NOMO-1 treated with DMSO at 0.1 percent for 48 hours (cell line): ENCODE results near the gene PACRG.

Experiments used
- DNase-seq: peaks from one replicate; lab custom pipeline; 2025; ENCODE audit not compliant: unreplicated experiment; lab: John Stamatoyannopoulos, UW

The PACRG gene

DNA sequence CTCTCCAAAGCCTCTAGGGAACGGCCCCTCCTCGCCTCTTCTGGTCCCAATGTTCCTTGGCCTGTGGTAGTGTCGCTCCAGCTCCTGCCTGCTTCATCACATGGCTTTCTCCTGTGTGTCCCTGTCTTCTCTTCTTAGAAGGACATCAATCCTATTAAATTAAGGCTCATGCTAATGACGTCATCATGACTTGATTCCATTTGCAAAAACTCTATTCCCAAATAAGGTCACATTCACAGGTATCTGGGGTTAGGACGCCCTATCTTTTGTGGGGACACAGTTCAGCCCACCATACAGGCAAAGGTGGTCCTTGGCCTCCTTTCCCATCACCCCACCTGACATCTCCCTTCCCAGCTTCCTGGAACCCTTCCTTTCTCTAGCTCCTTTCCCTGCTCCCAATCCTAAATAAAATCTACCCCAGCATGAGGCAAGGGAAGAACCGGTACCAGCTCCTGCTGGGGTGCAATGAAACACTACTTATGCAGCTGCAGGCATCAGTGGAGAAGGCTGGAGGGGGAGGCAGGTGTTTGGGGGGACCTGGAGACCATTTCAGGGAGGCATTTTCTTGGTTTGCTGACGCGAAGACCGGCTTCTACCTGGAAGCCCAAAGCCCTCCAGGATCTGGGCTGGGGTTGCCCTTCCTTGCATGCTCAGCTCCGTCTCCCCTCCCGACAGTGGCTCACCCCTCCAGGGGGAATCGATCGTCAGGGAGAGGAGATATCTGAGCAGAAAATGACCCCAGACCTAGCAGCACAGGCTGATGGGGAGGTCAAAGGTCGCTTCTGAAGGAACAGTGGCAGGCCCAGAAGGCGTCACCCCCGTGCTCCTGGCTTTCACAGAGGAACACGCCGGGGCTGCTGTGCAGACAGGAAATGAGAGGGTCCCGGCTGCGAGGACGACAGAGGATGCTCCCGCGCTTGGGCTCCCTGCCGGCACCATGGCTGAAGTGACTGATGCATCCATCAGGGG is 615.1 kb downstream of the PACRG start:
- DNase-seq, result no peak

DNA sequence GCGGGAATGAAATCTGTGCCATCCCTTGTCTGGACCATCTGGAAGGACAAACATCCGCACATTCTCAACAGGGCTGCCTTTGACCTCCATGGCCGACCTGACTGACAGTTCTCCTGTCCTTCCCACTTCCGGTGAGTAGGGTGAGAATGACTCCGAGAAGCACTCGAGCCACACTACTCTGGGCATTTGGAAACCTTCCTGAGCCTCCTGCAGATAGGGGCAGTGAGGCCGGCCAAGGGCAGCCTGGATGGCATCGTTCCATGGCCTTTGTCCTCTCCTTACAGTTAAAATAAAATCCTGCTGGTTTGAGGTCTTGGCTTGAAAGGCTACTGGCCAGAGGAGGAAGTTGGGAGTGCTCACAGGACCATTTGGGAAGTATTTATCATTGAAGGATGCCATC is 615.8 kb downstream of the PACRG start:
- DNase-seq, result no peak

DNA sequence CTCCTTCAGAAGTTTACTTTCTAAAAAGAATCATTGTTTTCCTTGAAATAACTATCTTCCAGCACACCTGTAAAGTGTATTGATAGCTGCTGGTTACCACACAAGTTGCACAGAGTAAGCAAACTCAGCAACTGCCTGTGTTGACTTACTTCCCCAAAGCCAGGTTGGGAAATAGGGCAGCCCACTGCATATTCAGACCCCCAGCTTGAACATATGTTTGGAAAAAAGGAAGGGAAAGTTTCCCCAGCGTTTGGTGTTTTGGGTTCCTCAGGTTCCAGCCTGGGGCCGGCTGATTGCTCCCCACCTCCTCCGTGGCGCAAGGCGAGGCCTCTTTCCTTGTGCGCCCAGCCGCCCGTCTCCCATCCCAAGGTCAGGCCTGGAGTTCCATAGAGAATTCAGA is 616.6 kb downstream of the PACRG start:
- peak; percentile 40 for DNase-seq

DNA sequence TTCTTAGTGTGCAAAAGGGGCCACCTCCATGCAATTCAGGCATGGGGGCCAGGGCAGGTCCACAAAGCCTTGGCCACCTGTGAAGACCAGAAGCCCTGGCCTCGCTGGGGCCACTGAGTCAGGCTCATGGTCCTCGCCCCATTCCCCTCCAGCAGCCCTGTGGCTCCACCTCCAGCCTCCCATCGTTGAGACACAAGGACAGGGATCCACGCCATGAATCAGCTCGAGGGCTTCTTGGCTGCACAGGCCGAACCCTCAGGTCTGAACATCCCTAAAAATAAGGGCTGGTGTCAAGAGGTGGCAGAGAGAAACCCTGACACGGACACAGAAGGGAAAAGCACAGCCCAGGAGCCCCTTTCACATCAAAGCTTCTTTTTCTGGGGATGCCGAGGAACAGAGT is 618.2 kb downstream of the PACRG start:
- DNase-seq, result no peak

DNA sequence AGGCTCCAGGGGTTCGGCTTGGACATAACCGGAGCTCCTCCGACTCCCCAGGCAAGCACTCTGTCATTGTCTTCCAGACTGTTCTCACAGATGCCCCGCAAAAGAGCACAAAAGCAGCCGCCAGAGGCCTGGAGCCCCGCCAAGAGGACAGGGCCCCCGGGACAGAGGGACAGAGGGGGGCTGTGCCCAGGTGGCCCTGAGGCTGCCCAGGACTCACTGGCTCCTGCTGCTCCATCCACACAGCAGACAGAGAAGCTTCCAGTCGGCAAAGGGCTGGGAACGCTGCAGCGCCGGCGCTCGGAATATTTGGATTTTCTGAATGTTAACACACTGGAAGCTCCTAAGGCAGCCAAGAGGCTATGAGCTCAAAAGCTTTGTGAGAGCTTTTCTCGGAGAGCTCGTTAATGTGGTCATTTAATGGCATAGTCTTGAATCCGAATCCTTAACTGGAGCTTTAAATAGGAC is 618.8 kb downstream of the PACRG start:
- DNase-seq, result no peak

DNA sequence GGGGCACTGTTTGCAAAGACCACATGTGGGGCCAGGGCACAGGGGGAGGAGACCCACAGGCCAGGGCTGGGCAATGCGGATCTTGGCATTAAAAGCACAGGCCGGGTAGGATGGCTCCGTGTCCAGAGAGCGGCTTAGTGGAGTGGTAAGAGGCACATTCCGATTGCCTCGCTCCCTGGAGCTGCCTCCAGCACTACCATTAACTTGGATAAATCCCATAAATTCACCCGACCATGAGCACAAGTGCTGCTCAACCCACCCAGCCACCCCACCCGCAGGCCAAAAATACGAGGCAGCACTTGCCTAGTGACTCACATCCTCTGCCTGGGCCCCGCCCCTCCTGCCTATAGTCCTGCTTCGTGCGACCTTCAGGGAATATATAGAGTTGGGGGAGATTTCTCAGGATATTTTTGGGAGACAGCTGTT is 619.3 kb downstream of the PACRG start:
- no peak for DNase-seq

DNA sequence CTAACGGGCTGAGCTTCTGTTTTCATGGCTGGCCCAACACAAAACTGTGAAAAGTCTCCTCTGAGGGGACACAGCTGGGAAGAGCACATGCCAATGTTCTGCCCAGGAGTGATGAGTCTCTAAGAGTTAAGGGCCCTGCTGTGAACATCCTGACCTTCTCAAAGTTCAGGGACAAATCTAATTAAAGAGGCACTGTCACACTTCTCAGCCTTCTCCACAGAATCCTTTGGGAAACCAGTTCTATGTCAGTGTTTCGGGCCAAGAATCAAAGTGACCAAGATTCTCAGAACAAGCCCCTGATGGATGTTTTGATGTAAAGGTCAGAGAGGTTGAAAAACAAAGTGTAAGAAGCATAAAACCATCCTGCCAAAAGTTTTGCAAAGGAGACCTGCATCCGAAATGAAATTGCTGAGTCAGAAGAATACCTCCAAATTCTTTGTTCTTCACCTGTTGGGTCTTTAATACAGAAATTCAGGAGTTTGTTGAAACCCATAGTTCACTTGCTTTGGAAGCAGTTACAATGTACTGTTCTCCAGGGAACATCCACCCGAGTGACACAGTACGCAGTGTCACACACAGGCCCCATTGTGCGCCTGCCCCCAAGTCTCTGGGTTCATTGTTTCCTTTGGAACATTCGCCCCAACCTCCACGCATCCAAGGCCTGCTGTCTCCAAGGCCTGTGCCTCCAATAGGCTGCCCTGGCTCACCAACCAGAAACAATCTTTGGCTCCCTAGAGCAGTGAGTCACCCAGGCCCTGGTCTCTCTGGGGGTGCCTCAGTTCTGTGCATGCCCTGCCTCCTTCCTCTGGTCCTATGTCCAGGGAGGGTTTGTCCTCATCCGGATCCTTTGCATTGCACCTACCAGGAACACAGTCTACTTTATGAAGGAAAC is 621.3 kb downstream of the PACRG start:
- no peak for DNase-seq

DNA sequence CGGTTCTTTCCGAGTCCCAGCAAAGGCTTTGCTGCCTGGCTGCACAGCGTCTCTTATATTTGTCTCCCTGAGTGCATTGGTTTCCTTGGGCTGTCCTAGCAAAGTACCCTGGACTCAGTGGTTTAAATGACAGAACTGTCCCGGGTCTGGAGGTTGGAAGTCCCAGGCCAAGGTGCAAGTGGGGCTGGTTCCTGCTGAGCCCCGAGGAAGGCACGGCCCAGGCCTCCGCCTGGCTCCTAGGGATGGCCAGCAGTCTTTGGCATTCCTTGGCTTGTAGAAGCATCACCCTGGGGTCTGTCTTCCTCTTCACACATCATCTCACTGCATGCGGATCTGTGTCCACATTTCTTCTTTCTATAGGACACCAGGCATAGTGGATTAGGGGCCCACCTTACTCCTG is 621.9 kb downstream of the PACRG start:
- no peak for DNase-seq

DNA sequence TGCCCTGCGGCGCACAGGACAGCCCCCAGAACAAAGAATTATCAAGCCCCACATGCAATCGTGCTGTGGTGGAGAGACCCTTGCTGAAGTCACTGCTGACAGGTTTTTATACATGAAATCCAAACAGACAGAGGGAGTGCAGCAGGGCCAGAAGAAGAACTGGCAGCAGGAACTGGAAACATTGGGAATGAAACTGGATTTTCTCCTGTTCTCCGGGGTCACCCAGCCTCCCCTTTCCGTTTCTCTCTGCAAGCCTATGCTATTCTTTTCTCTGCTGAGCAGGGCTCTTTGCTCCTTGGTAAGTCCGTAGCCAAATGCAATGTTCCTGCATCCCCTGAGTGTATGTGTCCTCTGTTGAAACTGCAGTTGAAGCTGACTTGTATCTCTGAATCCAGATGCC is 623.2 kb downstream of the PACRG start:
- no peak for DNase-seq

DNA sequence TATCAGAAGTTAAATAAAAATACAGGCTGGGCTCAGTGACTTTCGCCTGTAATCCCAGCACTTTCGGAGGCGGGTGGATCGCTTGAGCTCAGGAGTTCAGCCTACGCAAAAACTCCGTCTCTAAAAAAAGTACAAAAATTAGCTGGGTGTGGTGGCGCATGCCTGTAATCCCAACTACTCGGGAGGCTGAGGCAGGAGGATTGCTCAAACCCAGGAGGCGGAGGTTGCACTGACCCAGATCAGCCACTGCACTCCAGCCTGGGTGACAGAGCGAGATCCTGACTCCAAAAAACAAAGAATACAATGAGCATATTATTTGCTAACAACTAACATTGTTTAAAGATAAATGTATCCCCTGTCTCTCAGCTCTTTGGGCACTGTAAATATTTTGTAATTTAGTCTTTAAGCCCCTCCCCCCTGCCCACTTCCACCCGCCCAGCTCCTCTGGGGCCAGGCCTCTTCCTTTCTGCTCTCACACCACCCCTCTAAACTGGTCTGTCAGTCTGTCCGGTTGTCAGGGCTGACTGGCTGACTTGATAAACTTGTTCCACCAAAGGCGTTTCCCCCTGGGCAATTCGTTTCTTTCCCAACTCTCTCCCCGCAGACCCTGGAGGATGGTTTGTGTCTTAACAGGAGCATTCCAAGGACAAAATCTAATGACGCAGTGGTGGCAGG is 624.4 kb downstream of the PACRG start:
- DNase-seq, result peak; percentile 7

DNA sequence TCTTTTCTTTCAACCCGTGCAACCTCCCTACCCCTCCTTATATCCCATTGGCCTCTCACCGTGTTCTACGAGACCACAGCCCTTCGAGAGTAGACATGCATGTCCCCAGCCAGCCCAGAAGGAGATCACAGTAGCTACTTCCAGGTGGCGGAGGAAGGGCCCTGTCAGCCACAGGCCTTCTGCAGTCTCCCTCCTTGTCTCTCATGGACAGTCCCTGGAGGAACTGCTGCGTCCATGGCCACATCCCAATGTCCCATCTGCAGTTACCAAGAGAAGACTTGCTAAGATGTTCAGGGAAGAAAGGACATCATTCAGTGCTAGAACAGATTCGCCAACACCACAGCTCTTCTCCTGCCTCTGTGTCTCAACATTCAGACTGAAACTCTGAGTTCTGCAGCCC is 625.2 kb downstream of the PACRG start:
- DNase-seq, result no peak

DNA sequence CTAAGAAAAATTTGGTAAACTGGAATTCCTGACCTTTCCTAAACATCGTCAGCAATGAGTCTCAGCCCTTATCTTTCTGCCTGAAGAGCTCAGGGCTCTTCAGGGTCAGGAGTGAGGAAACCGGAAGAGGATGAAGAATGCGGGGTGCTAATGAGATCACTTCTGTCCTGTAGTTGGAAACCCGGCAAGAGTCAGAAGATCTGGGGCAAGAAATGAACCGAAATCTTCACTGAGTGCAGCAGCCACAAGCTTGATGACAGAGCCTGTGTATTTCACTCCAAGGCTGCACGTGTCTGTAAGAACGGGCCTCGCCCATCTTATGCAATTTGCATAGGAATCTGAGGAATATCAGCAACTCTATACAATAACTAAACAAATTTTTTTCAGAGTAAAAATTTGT is 626.3 kb downstream of the PACRG start:
- peak; percentile 37 for DNase-seq

DNA sequence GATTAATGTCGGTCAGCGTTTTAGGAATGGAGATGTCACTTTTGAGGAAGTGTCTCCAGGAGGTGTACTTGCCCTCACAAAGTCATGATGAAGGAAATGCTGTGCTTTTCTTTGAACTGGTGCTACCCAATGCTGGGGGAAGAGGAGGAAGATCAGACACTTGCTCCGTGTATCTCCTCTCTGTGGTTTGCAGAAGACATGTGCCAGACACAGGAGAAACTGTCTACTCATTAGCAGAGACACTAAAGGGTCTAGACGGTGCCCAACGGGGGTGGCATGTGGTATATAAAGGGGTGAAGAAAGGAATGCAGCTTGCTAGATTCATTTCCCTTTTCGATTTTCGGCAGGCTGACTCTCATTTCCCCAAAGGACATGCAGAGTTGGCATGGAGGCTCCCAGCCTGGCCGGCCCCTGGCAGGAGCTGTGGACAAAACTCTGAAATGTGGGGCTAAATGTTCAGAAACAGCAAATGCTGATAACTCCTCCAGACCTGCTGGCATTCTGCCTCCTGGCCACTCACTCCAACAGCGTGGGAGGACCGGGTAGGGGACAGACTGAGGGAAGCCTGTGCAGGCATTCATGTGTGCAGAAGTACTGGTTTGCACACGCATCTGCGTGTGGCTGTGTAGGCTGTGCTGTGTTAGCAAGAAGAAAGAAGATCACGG is 627.1 kb downstream of the PACRG start:
- peak; percentile 74 for DNase-seq

DNA sequence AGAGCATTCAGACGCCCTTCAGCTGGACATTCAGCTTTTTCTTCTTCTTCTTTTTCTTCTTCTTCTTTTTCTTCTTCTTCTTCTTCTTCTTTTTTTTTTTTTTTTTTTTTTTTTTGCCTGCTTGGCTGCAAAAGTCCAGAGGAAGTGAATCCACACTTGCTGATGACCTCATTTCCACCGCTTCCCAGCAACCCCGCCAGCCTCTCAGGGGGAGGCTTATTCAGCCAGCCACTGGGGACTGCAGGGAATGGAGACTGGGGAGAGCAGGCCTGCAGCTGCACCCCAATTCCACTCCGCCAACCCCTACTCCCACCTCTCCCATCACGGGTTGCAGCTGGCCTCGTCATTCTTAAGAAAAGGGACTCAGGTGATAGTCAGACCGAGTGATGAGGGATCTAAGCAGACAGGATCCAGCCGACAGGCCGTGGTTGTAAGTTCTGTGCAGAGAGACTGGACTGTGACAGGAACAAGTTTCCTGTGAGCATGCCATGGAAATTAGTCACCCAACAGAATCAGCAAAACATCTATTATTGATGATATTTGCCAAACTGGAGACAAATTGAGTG is 627.7 kb downstream of the PACRG start:
- peak; percentile 64 for DNase-seq

DNA sequence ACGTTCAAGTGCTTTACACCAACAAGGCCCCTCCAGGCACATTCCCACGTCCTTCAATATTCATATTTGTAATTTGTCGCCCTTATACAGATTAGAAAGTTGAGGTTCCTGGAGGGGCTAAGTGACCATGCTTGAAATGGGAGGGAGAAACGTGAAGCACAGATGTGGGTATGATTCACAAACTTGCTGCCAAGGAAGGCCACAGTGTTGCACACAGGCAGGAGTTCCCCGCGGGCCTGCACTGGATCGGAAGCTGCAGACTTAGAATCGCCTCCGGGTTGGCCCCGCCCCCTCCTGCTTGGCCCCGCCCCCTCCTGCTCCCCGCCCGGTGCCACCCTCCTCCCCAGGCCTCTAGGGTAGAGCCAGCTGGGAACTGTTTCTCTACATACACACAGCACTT is 628.5 kb downstream of the PACRG start:
- peak; percentile 52 for DNase-seq

DNA sequence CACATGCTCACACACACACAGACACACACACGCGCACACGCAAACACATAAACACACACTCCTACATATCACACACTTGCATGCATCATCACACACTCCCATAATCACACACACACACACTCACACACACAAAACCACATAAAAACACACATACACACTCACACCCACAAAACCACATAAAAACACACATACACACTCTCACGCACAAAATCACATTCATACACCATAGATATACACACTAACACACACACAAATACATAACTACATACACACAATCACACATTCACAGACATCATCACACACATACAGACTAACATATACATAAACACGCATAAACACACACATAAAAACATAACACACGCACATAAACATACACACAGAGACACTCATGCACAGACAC is 629.0 kb downstream of the PACRG start:
- DNase-seq, result no peak

DNA sequence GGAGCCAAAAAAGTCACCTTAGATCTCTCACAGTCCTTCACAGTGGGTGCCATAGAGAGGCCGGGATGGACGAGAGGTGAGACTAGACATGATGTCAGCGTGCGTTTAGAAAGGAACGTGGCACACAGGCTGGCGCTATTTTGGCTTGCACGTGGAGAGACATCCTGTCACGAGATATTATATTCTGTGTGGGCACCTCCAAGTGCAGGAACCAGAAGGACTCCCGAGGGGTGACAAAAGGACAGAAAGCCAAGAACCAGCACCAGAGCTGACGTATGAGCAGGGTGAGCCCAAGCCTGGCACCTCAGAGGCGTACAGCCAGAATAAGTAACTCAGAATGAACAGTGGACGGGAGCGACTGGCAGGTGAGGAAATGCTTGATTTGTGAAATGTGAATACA is 636.9 kb downstream of the PACRG start:
- no peak for DNase-seq
